Transverse colon (tissue), 4 donors: ENCODE results near the gene MYO5B. TPM values are rescaled to one million over a fixed set of nuclear protein-coding genes. Genes with fewer than 3 reads are reported as not detected.

Source experiments
- DNase-seq: peaks from one replicate; pipeline ENCODE4 v3.0.0-alpha.2; 2019
- H3K27ac ChIP-seq, 4 donors: fragments of 200-600 bp; sonication (generic); 2 replicates each; pipeline ENCODE4 v1.5.1; 2016 to 2018; ENCODE audit warnings: inconsistent platforms in 4 of 4
- H3K27me3 ChIP-seq: fragments of 200-600 bp; sonication (generic); 2 replicates; pipeline ENCODE4 v1.5.1; 2017; ENCODE audit warnings: inconsistent platforms
- H3K36me3 ChIP-seq, 4 donors: fragments of 200-600 bp; sonication (generic); 2 replicates each; pipeline ENCODE4 v1.5.1; 2017 to 2019; ENCODE audit warnings: inconsistent platforms in 4 of 4
- H3K4me1 ChIP-seq, 4 donors: fragments of 200-600 bp; sonication (generic); 2 replicates each; pipeline ENCODE4 v1.5.1; 2017 to 2020; ENCODE audit warnings: inconsistent platforms in 4 of 4
- H3K4me3 ChIP-seq, 4 donors: fragments of 200-600 bp; sonication (generic); 1 replicate in 1 of 4; 2 replicates in 3 of 4; pipeline versions ENCODE4 v1.5.1 to v1.6.1; 2017 to 2019; ENCODE audit warnings: inconsistent platforms in 4 of 4
- H3K9me3 ChIP-seq, 2 donors: fragments of 200-600 bp; sonication (generic); 2 replicates each; pipeline ENCODE4 v1.5.1; 2017 to 2019; ENCODE audit warnings: inconsistent platforms in 2 of 2
- CTCF ChIP-seq, 5 experiments: fragments of 200-600 bp in 3 of 5; fragments of 450-650 bp in 2 of 5; sonication (generic) in 3 of 5; IDR thresholded peaks; 1 replicate in 2 of 5; 2 replicates in 3 of 5; pipeline ENCODE4 v1.5.1; 2016 to 2017; ENCODE audit warnings: antibody characterized with exemption in 5 of 5, inconsistent platforms in 3 of 5, mild to moderate bottlenecking in 2 of 5, moderate library complexity in 1 of 5
- EP300 ChIP-seq: sonication (generic); formaldehyde crosslinking; IDR thresholded peaks from one replicate; pipeline ENCODE4 v1.6.1; 2017; ENCODE audit warnings: antibody characterized with exemption, low read depth
- POLR2A ChIP-seq: fragments of 450-650 bp; IDR thresholded peaks from one replicate; pipeline ENCODE4 v1.6.1; 2016; ENCODE audit warnings: antibody characterized with exemption, mild to moderate bottlenecking, moderate library complexity
- POLR2AphosphoS5 ChIP-seq, 3 donors: sonication (generic); formaldehyde crosslinking; IDR thresholded peaks; one replicate each; pipeline ENCODE4 v1.6.1; 2016; ENCODE audit warnings: antibody characterized with exemption in 3 of 3
- WGBS, 2 donors: methylation state at CpG; one replicate each; pipeline ENCODE4 v1.1.5; 2018; ENCODE audit warnings: low coverage in 1 of 2; 5-methylcytosine and 5-hydroxymethylcytosine counted together
- in situ Hi-C, 4 donors: fragments of 200-750 bp; cut with MboI; loops; one replicate each; pipeline versions ENCODE4 v1.15.0 to v1.15.1; 2017; ENCODE audit warnings: low sequenced_read_pairs in 3 of 4, low pct_ligation_motif_present in 1 of 4, low pct_unique_long_range_greater_than_20kb in 1 of 4
- intact Hi-C: fragments of 100-400 bp; cut with DNase I; formaldehyde crosslinking; loops from one replicate; pipeline ENCODE4 v1.15.1; 2023; ENCODE audit warnings: low total_unique reads
- total RNA-seq, 4 donors: library from RNA; depleted of rRNA; stranded (reverse); fragments of >200 nt; gene quantifications; one replicate each; pipeline ENCODE4 v1.1.0, GENCODE V29; 2016

MYO5B gene
- total RNA-seq, 4 donors from 2014 or later: 96.7 to 144 (median 114) TPM

- Histone ChIP-seq H3K4me1 (peaks cover 0 to 7% (median 0%) of the 10 kb centered on the region in 4 donors), H3K36me3 (no peaks in the 10 kb centered on the region), H3K9me3 (no peaks in the 10 kb centered on the region), H3K27me3 (no peaks in the 10 kb centered on the region), H3K27ac (no peak overlapping the region), H3K4me3 (no peak overlapping the region)
- TF ChIP-seq POLR2AphosphoS5 (IDR thresholded peaks at IDR 0.05) (no peak), EP300 (no peak)
- WGBS, 2 donors: 73 to 85% methylated on average over 2 of the region's 2 CpGs
- DNase-seq: no peak
- intact Hi-C loops (no loop called here), in situ Hi-C loops (no loop called here)
Measured at GRCh38 chr18:50073319-50073718, 121.6 kb downstream of the MYO5B start.

- H3K4me1 ChIP-seq: peaks cover 0 to 7% (median 0%) of the 10 kb centered on the region in 4 donors
- H3K9me3 ChIP-seq: no peaks in the 10 kb centered on the region
- no peak for DNase-seq
- H3K36me3 ChIP-seq: no peaks in the 10 kb centered on the region
- 81 to 100% methylated on average over 1 to 2 of the region's 2 CpGs for WGBS, 2 donors
- TF ChIP-seq CTCF (IDR thresholded peaks at IDR 0.05) (no peak), POLR2AphosphoS5 (IDR thresholded peaks at IDR 0.05) (no peak), POLR2A (no peak), EP300 (no peak)
- intact Hi-C loops: no loop called here
- H3K27me3 ChIP-seq: no peaks in the 10 kb centered on the region
- H3K4me3 ChIP-seq: no peak overlapping the region
- no peak overlapping the region for H3K27ac ChIP-seq
- in situ Hi-C loops: no loop called here
Measured at GRCh38 chr18:50072146-50072545, 122.8 kb downstream of the MYO5B start.

- TF ChIP-seq CTCF (IDR thresholded peaks at IDR 0.05) (no peak), POLR2A (no peak), POLR2AphosphoS5 (IDR thresholded peaks at IDR 0.05) (no peak), EP300 (no peak)
Measured at GRCh38 chr18:50071397-50071796, 123.5 kb downstream of the MYO5B start.

GRCh38 chr18:50069422-50069821 is 125.5 kb downstream of the MYO5B start:
- Histone ChIP-seq H3K4me3 (no peak overlapping the region), H3K9me3 (no peaks in the 10 kb centered on the region), H3K36me3 (no peaks in the 10 kb centered on the region), H3K27ac (no peak overlapping the region), H3K4me1 (peaks cover 0 to 4% (median 2%) of the 10 kb centered on the region in 4 donors), H3K27me3 (no peaks in the 10 kb centered on the region)
- in situ Hi-C loops (no loop called here), intact Hi-C loops (no loop called here)
- 90 to 92% methylated on average over 2 to 3 of the region's 3 CpGs for WGBS, 2 donors
- TF ChIP-seq POLR2AphosphoS5 (IDR thresholded peaks at IDR 0.05): no peak
- TF ChIP-seq POLR2A: no peak
- TF ChIP-seq CTCF (IDR thresholded peaks at IDR 0.05): no peak
- TF ChIP-seq EP300: no peak
- no peak for DNase-seq

More at GRCh38 chr18:50071397-50071796, 123.5 kb downstream of the MYO5B start:
- in situ Hi-C loops: no loop called here
- Histone ChIP-seq H3K9me3 (no peaks in the 10 kb centered on the region), H3K36me3 (no peaks in the 10 kb centered on the region), H3K4me1 (peaks cover 0 to 3% (median 0%) of the 10 kb centered on the region in 4 donors), H3K4me3 (no peak overlapping the region), H3K27ac (no peak overlapping the region), H3K27me3 (no peaks in the 10 kb centered on the region)
- intact Hi-C loops: no loop called here
- 91% methylated on average over 4 of the region's 4 CpGs; no CpG with 5 or more reads in 1 of the 2 donors for WGBS, 2 donors
- no peak for DNase-seq

GRCh38 chr18:50065527-50065926 is 129.4 kb downstream of the MYO5B start:
- no peak overlapping the region for H3K27ac ChIP-seq
- no peaks in the 10 kb centered on the region for H3K9me3 ChIP-seq
- no peaks in the 10 kb centered on the region for H3K27me3 ChIP-seq
- peaks cover 0 to 19% (median 6%) of the 10 kb centered on the region in 4 donors for H3K4me1 ChIP-seq
- no peaks in the 10 kb centered on the region for H3K36me3 ChIP-seq
- no peak overlapping the region for H3K4me3 ChIP-seq
- TF ChIP-seq EP300 (no peak), CTCF (IDR thresholded peaks at IDR 0.05) (no peak), POLR2AphosphoS5 (IDR thresholded peaks at IDR 0.05) (no peak), POLR2A (no peak)
- intact Hi-C loops: no loop called here
- DNase-seq: no peak
- in situ Hi-C loops: no loop called here
- 87 to 100% methylated on average over 3 to 4 of the region's 4 CpGs for WGBS, 2 donors
